ENCODE results near the gene ADAMTS1.

ADAMTS1 gene

GRCh38 chr21:26798856-26799751, 46.1 kb downstream of the ADAMTS1 start:
- no peak for TF ChIP-seq CTCF (conservative IDR thresholded peaks at IDR 0.05; ENCODE audit: low read depth, low read length)
- H3K4me3 ChIP-seq (ENCODE audit: low read length), result no peak overlapping the region
- DNase-seq (ENCODE audit: low read depth), result no peak

GRCh38 chr21:26797878-26798456, 47.2 kb downstream of the ADAMTS1 start:
- TF ChIP-seq CTCF (conservative IDR thresholded peaks at IDR 0.05; ENCODE audit: low read depth, low read length), result no peak
- no peak overlapping the region for H3K4me3 ChIP-seq (ENCODE audit: low read length)
- no peak for DNase-seq (ENCODE audit: low read depth)

- peak; percentile 74 for DNase-seq (ENCODE audit: low read depth)
- H3K4me3 ChIP-seq (ENCODE audit: low read length), result no peak overlapping the region
- TF ChIP-seq CTCF (conservative IDR thresholded peaks at IDR 0.05; ENCODE audit: low read depth, low read length), result no peak
Measured at GRCh38 chr21:26795866-26796329, 49.3 kb downstream of the ADAMTS1 start.

- DNase-seq (ENCODE audit: low read depth), result no peak
- TF ChIP-seq CTCF (conservative IDR thresholded peaks at IDR 0.05; ENCODE audit: low read depth, low read length), result no peak
- H3K4me3 ChIP-seq (ENCODE audit: low read length), result no peak overlapping the region
Measured at GRCh38 chr21:26795412-26795805, 49.8 kb downstream of the ADAMTS1 start.

- no peak for DNase-seq (ENCODE audit: low read depth)
- TF ChIP-seq CTCF (conservative IDR thresholded peaks at IDR 0.05; ENCODE audit: low read depth, low read length), result no peak
Measured at GRCh38 chr21:26794597-26795411, 50.4 kb downstream of the ADAMTS1 start.

GRCh38 chr21:26790296-26790695, 54.9 kb downstream of the ADAMTS1 start:
- no peak for DNase-seq (ENCODE audit: low read depth)
- no peak for TF ChIP-seq CTCF (conservative IDR thresholded peaks at IDR 0.05; ENCODE audit: low read depth, low read length)
- H3K4me3 ChIP-seq (ENCODE audit: low read length), result no peak overlapping the region

More at GRCh38 chr21:26794597-26795411, 50.4 kb downstream of the ADAMTS1 start:
- H3K4me3 ChIP-seq (ENCODE audit: low read length), result no peak overlapping the region

All from retinal pigment epithelial cell (primary cell).